Measurements from ENCODE around the gene ZNF407.

DNA sequence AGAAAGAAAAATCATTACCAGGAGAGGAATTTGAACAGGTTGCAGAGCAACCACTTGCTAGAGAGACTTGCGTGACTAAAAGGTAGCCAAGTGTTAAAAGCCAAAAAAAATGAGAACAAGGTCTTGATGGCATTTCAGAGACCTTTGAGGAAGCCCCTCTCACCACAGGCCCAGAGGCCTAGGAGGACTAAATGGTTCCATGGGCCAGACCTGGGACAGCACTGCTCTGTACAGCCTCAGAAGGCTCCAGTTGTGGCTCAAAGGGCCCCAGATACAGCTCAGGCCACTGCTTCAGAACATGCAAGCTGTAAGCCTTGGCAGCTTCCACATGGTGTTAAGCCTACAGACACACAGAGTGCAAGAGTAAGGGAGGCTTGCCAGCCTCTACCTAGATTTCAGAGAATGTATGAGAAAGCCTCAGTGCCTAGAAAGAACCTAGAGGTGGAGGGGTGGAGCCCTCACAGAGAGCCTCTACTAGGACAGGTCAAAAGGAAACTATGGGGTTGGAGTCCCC lies 48.0 kb upstream of the ZNF407 start:
- TF ChIP-seq, protein P1, sequence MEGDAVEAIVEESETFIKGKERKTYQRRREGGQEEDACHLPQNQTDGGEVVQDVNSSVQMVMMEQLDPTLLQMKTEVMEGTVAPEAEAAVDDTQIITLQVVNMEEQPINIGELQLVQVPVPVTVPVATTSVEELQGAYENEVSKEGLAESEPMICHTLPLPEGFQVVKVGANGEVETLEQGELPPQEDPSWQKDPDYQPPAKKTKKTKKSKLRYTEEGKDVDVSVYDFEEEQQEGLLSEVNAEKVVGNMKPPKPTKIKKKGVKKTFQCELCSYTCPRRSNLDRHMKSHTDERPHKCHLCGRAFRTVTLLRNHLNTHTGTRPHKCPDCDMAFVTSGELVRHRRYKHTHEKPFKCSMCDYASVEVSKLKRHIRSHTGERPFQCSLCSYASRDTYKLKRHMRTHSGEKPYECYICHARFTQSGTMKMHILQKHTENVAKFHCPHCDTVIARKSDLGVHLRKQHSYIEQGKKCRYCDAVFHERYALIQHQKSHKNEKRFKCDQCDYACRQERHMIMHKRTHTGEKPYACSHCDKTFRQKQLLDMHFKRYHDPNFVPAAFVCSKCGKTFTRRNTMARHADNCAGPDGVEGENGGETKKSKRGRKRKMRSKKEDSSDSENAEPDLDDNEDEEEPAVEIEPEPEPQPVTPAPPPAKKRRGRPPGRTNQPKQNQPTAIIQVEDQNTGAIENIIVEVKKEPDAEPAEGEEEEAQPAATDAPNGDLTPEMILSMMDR (IDR thresholded peaks at IDR 0.05), result no peak
- no peak for TF ChIP-seq POLR2A (IDR thresholded peaks at IDR 0.05)

All from adrenal gland (tissue), 5 donors.